Mesothelial cell of epicardium (in vitro differentiated cells): ENCODE results near the gene DNER. TPM values are rescaled to one million over a fixed set of nuclear protein-coding genes. Genes with fewer than 3 reads are reported as not detected.

ENCODE experiments used
- DNase-seq, 2 experiments: peaks; one replicate each; pipeline ENCODE4 v3.0.0; 2021; ENCODE audit warnings: low spot score in 2 of 2; ENCODE audit not compliant: unreplicated experiment in 2 of 2
- H3K27ac Mint-ChIP-seq: 2 replicates; pipeline ENCODE4 v1.8.0; 2021; ENCODE audit warnings: mixed read lengths
- H3K27me3 Mint-ChIP-seq: 2 replicates; pipeline ENCODE4 v1.8.0; 2021; ENCODE audit warnings: low read depth, mixed read lengths
- H3K36me3 Mint-ChIP-seq: 2 replicates; pipeline ENCODE4 v1.8.0; 2021; ENCODE audit warnings: mixed read lengths
- H3K4me1 Mint-ChIP-seq: 2 replicates; pipeline ENCODE4 v1.8.0; 2021; ENCODE audit warnings: mixed read lengths
- H3K4me3 Mint-ChIP-seq: 2 replicates; pipeline ENCODE4 v1.8.0; 2021; ENCODE audit warnings: mild to moderate bottlenecking, moderate library complexity, mixed read lengths
- H3K9me3 Mint-ChIP-seq: 2 replicates; pipeline ENCODE4 v1.8.0; 2021; ENCODE audit warnings: mixed read lengths
- CTCF ChIP-seq: fragments of 200-600 bp; sonication (generic); IDR thresholded peaks from one replicate; pipeline ENCODE4 v1.5.0; 2021; ENCODE audit warnings: antibody characterized with exemption; ENCODE audit not compliant: unreplicated experiment
- total RNA-seq: library from RNA; stranded (reverse); gene quantifications from 3 replicates; pipeline ENCODE4 v1.2.1, GENCODE V29; 2021

DNER gene
- total RNA-seq, 1 donor from 2014 or later: not detected

- DNase-seq: no peak
- TF ChIP-seq CTCF: no peak
- no peaks in the 10 kb centered on the region for H3K4me1 Mint-ChIP-seq
- no peaks in the 10 kb centered on the region for H3K36me3 Mint-ChIP-seq
- no peak overlapping the region for H3K4me3 Mint-ChIP-seq
- H3K27me3 Mint-ChIP-seq: no peaks in the 10 kb centered on the region
- H3K27ac Mint-ChIP-seq: no peak overlapping the region
- no peaks in the 10 kb centered on the region for H3K9me3 Mint-ChIP-seq
Observed at GRCh38 chr2:229335877-229336346, 378.4 kb downstream of the DNER start.

- no peaks in the 10 kb centered on the region for H3K4me1 Mint-ChIP-seq
- no peak overlapping the region for H3K4me3 Mint-ChIP-seq
- H3K36me3 Mint-ChIP-seq: no peaks in the 10 kb centered on the region
- no peak overlapping the region for H3K27ac Mint-ChIP-seq
- DNase-seq: no peak
- TF ChIP-seq CTCF: no peak
- H3K9me3 Mint-ChIP-seq: no peaks in the 10 kb centered on the region
- no peaks in the 10 kb centered on the region for H3K27me3 Mint-ChIP-seq
Observed at GRCh38 chr2:229335330-229335729, 379.0 kb downstream of the DNER start.

GRCh38 chr2:229330952-229331351 is 383.4 kb downstream of the DNER start:
- TF ChIP-seq CTCF: no peak
- no peaks in the 10 kb centered on the region for H3K36me3 Mint-ChIP-seq
- peaks cover 4% of the 10 kb centered on the region for H3K27me3 Mint-ChIP-seq
- no peaks in the 10 kb centered on the region for H3K9me3 Mint-ChIP-seq
- H3K4me3 Mint-ChIP-seq: no peak overlapping the region
- DNase-seq: no peak
- H3K4me1 Mint-ChIP-seq: no peaks in the 10 kb centered on the region
- H3K27ac Mint-ChIP-seq: no peak overlapping the region

- Mint-ChIP-seq H3K27me3 (no peaks in the 10 kb centered on the region), H3K36me3 (no peaks in the 10 kb centered on the region), H3K27ac (no peak overlapping the region), H3K4me3 (no peak overlapping the region), H3K4me1 (no peaks in the 10 kb centered on the region), H3K9me3 (peaks cover 11% of the 10 kb centered on the region)
- no peak for TF ChIP-seq CTCF
- DNase-seq: no peak
Observed at GRCh38 chr2:229319558-229319957, 394.8 kb downstream of the DNER start.

- Mint-ChIP-seq H3K27me3 (no peaks in the 10 kb centered on the region), H3K27ac (no peak overlapping the region), H3K36me3 (no peaks in the 10 kb centered on the region), H3K4me3 (no peak overlapping the region), H3K4me1 (no peaks in the 10 kb centered on the region), H3K9me3 (peaks cover 3% of the 10 kb centered on the region)
- DNase-seq: no peak
- TF ChIP-seq CTCF: no peak
Observed at GRCh38 chr2:229314117-229314516, 400.2 kb downstream of the DNER start.

GRCh38 chr2:229313591-229313990 is 400.8 kb downstream of the DNER start:
- H3K27me3 Mint-ChIP-seq: no peaks in the 10 kb centered on the region
- DNase-seq: no peak
- H3K9me3 Mint-ChIP-seq: peaks cover 5% of the 10 kb centered on the region
- no peaks in the 10 kb centered on the region for H3K36me3 Mint-ChIP-seq
- no peak overlapping the region for H3K4me3 Mint-ChIP-seq
- no peak overlapping the region for H3K27ac Mint-ChIP-seq
- no peak for TF ChIP-seq CTCF
- no peaks in the 10 kb centered on the region for H3K4me1 Mint-ChIP-seq
